ENCODE measurements around the gene IREB2. TPM values are rescaled to one million over a fixed set of nuclear protein-coding genes. Genes with fewer than 3 reads are reported as not detected.

IREB2 gene, protein sequence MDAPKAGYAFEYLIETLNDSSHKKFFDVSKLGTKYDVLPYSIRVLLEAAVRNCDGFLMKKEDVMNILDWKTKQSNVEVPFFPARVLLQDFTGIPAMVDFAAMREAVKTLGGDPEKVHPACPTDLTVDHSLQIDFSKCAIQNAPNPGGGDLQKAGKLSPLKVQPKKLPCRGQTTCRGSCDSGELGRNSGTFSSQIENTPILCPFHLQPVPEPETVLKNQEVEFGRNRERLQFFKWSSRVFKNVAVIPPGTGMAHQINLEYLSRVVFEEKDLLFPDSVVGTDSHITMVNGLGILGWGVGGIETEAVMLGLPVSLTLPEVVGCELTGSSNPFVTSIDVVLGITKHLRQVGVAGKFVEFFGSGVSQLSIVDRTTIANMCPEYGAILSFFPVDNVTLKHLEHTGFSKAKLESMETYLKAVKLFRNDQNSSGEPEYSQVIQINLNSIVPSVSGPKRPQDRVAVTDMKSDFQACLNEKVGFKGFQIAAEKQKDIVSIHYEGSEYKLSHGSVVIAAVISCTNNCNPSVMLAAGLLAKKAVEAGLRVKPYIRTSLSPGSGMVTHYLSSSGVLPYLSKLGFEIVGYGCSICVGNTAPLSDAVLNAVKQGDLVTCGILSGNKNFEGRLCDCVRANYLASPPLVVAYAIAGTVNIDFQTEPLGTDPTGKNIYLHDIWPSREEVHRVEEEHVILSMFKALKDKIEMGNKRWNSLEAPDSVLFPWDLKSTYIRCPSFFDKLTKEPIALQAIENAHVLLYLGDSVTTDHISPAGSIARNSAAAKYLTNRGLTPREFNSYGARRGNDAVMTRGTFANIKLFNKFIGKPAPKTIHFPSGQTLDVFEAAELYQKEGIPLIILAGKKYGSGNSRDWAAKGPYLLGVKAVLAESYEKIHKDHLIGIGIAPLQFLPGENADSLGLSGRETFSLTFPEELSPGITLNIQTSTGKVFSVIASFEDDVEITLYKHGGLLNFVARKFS
- total RNA-seq, result 17.8 and 32.7 TPM in 2 replicates

DNA sequence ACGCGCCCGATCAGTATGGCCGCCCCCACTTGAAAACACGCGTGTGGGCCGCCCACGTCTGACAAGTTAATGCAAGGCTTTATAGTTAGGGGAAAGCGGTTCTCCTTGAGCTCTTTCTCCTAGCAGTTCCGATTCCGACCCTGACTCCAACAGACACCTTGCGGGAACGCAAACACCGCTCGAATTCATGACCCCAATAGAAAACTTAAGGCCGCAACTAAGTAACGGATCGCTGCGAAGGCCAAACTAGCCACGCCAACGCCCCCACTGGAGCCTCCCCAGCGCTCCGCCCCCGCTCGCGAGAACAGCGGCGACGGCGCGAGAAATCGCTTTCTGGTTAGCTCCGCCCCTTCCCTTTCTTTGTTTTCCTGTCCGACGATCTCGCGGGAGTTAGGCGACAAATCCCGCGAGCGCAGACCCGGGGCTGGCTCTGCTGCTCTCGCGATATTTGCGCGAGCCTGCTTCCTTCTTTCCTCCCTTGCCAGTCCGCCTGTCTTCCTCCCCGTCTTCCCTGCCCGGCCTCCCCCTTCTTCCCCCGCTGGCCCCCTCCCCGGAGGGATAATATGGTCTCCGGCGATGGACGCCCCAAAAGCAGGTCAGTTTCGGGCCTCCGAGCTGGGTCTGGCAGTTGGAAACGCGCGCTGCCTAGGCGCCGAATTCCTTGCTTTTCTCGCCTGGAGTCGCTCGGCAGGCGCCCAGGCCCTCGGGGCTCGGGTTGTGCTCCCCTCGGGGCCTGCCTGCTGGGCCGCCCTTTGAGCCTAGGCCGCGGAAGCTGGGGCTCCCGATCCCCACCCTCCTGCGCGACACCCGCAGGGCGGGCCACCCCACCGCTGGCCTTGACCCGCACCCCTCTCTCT, at the start of gene IREB2:
Gene IREB2 (plus strand): TSS at position 455 of the 857 bp plus-strand sequence. CDS start 122 bp downstream, at position 577.

DNA sequence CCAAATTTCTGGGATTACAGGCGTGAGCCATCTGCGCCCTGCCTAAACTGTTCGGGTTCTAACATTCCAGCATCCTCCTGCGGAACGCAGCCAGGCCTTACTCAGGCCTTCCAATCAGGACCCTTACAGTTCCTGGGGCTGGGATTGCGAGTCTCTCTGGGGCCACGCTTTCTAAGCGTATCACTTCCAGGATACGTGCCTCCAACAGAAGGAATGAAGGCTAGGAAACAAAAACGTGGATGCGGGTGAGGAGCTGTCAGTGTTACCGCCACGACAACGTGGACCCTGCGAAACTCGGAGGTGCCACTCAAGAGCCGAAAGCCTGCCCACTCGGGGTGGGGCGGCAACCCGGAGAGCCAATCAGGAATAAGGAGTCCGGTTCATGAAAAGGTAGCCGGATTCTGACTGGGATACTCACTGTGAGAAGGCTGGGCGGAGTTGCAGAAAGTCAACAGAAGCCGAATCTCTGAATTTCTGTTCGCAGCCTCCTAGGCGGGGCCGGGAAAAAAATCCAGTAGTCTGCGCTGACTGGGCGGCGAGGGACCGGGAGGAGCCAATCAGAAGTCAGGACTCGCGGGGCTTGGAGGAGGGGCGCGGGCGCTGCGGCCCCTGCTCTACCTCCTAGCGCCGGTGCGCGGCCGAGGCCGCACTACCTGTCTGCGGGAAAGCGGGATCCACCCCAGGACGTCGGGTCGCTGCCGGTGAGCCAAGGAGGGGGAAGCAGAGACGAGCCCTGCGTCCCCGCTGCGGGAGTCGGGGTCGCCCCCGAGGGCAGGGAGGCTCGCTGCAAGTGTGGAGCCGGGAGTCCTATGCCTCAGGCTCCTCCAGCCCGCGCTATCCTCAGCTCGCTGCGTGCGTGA, 69.2 kb downstream of the IREB2 start, which contains the start of gene HYKK:
Gene HYKK (plus strand): TSS at position 607 of the 860 bp plus-strand sequence. CDS start 5,512 bp downstream, outside the sequence.

DNA sequence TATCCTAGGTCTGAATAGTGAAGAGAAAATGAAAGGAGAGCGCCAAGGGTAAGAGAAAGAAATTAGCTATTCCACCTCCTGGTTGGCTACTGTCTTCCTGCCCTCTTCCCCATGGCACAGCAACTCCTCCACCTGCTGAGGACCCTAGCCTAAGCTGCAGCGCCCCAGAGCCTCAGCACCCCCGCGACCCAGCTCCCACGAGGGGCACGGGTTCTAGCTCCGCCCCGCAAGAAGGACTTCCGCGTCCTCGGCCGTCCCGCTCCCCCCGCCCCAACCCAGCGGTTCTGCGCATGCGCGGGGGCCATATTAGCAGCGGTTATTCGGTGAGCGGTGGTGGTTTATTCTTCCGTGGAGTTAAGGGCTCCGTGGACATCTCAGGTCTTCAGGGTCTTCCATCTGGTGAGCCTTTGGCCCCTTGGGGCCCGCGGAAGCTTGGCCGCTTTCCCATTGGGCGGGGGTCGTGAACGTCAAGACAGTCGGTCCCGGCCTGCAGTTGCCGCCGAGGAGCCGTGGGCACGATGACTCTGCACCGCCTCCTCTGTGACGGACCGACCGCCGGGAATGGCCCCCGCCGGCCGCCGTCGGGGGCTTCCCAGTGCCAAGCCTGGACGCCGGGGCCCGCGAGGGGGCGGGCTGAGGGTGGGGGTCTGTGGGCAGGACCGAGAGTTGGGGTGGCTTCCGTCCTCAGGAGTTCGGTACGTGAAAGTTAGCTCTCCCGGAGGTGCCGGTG, 102.3 kb downstream of the IREB2 start, which contains the start of gene PSMA4:
Gene PSMA4 (plus strand): TSS at position 304 of the 730 bp plus-strand sequence. CDS start 1,484 bp downstream, outside the sequence.

Other genes with a start within 250 kb of the IREB2 start
- gene ACSBG1, start 203.7 kb upstream of the IREB2 start, total RNA-seq, result not detected in 2 replicates
- gene DNAJA4, start 173.7 kb upstream of the IREB2 start, total RNA-seq, result 5.8 and 17.3 TPM in 2 replicates
- gene SKIC8, start 138.6 kb upstream of the IREB2 start, total RNA-seq, result 41.4 and 53.3 TPM in 2 replicates
- not detected in 2 replicates for gene CRABP1, start 97.9 kb upstream of the IREB2 start, total RNA-seq
- gene HYKK, start 69.4 kb downstream of the IREB2 start, total RNA-seq, result 1.4 and 2.6 TPM in 2 replicates
- gene PSMA4, start 102.2 kb downstream of the IREB2 start, total RNA-seq, result 153 and 164 TPM in 2 replicates
- gene CHRNA5, start 127.3 kb downstream of the IREB2 start, total RNA-seq, result 1.9 and 2.1 TPM in 2 replicates
- gene CHRNA3, start 182.8 kb downstream of the IREB2 start, total RNA-seq, result not detected in 2 replicates
- under 0.01 and 0.21 TPM in 2 replicates for gene CHRNB4, start 203.0 kb downstream of the IREB2 start, total RNA-seq

Measured in nasal cavity respiratory epithelium epithelial cell of viscerocranial mucosa (primary cell).